H1 (cell line): ENCODE results near the gene C15orf62. TPM values are rescaled to one million over a fixed set of nuclear protein-coding genes. Genes with fewer than 3 reads are reported as not detected.

Experiments used
- CTCF ChIA-PET: fragments of 300-600 bp; sonication (Branson Sonifier 250); formaldehyde crosslinking; loops from one replicate; lab custom pipeline; 2021; ENCODE audit not compliant: partially characterized antibody; lab: Charles Lee
- POLR2A ChIA-PET: fragments of 300-600 bp; sonication (Branson Sonifier 250); formaldehyde crosslinking; loops from one replicate; lab custom pipeline; 2021; ENCODE audit warnings: inconsistent platforms; ENCODE audit not compliant: partially characterized antibody; lab: Charles Lee
- DNase-seq, 2 experiments: peaks; one replicate each; pipeline versions ENCODE4 v3.0.0 to v3.0.0-alpha.2; 2010 to 2022; ENCODE audit warnings: low spot score in 2 of 2, low read depth in 1 of 2, mixed read lengths in 1 of 2
- FAIRE-seq: peaks from 2 replicates; lab custom pipeline; 2011; peaks lifted over from hg19 to GRCh38; lab: Jason Lieb, UNC
- H2AFZ ChIP-seq: 2 replicates; pipeline ENCODE4 v1.8.1; 2012; ENCODE audit warnings: low read length, inconsistent platforms
- H2AK5ac ChIP-seq: 2 replicates; pipeline ENCODE4 v1.6.1; 2013; ENCODE audit warnings: low read depth, low read length
- H2BK120ac ChIP-seq: replicated peaks from 2 replicates; pipeline ENCODE3; 2013; ENCODE audit warnings: low read depth, low read length, inconsistent platforms
- H2BK12ac ChIP-seq: 2 replicates; pipeline ENCODE4 v1.6.1; 2013; ENCODE audit warnings: low read depth, low read length
- H2BK15ac ChIP-seq: 2 replicates; pipeline ENCODE4 v1.6.1; 2013; ENCODE audit warnings: low read length
- H2BK20ac ChIP-seq: 2 replicates; pipeline ENCODE4 v1.6.1; 2013; ENCODE audit warnings: low read length
- H2BK5ac ChIP-seq: 2 replicates; pipeline ENCODE4 v1.6.1; 2013; ENCODE audit warnings: low read depth, low read length
- H3K14ac ChIP-seq: 2 replicates; pipeline ENCODE4 v1.6.1; 2013; ENCODE audit warnings: inconsistent platforms; ENCODE audit not compliant: insufficient read length
- H3K18ac ChIP-seq: 2 replicates; pipeline ENCODE4 v1.6.1; 2013; ENCODE audit warnings: low read length; ENCODE audit errors: extremely low read depth
- H3K23ac ChIP-seq: 2 replicates; pipeline ENCODE4 v1.6.1; 2013; ENCODE audit warnings: inconsistent platforms; ENCODE audit not compliant: insufficient read length
- H3K23me2 ChIP-seq: 2 replicates; pipeline ENCODE4 v1.6.1; 2013; ENCODE audit warnings: low read depth, low read length
- H3K27ac ChIP-seq: 2 replicates; pipeline ENCODE4 v1.6.1; 2011; ENCODE audit warnings: low read depth, low read length, inconsistent platforms
- H3K27me3 ChIP-seq, 4 experiments: replicated peaks in 1 of 4; 1 replicate in 1 of 4; 2 replicates in 3 of 4; pipeline versions ENCODE4 v1.6.1 to v1.8.1; 2011 to 2013; ENCODE audit warnings: low read length in 3 of 4, mild to moderate bottlenecking in 3 of 4, inconsistent platforms in 2 of 4, mixed read lengths in 2 of 4, moderate library complexity in 1 of 4; ENCODE audit not compliant: control insufficient read depth in 3 of 4, insufficient read depth in 3 of 4; ENCODE audit errors: extremely low read depth in 1 of 4
- H3K36me3 ChIP-seq, 4 experiments: 2 replicates each; pipeline versions ENCODE4 v1.6.1 to v1.8.1; 2011 to 2013; ENCODE audit warnings: mild to moderate bottlenecking in 4 of 4, low read length in 3 of 4, moderate library complexity in 2 of 4, control low read depth in 1 of 4, inconsistent platforms in 1 of 4; ENCODE audit not compliant: insufficient read depth in 4 of 4, control insufficient read depth in 2 of 4
- H3K4ac ChIP-seq: replicated peaks from 2 replicates; pipeline ENCODE3; 2013; ENCODE audit warnings: low read length, low read depth, mixed read lengths, inconsistent platforms; ENCODE audit not compliant: insufficient read length
- H3K4me1 ChIP-seq, 4 experiments: replicated peaks in 1 of 4; 1 replicate in 1 of 4; 2 replicates in 3 of 4; pipeline versions ENCODE4 v1.6.1 to v1.8.1; 2011 to 2013; ENCODE audit warnings: low read length in 3 of 4, inconsistent platforms in 2 of 4, mixed read lengths in 1 of 4; ENCODE audit not compliant: insufficient read depth in 4 of 4, control insufficient read depth in 3 of 4
- H3K4me2 ChIP-seq, 2 experiments: 2 replicates each; pipeline versions ENCODE4 v1.6.1 to v1.8.1; 2011 to 2013; ENCODE audit warnings: low read depth in 2 of 2, low read length in 2 of 2, control low read depth in 1 of 2, inconsistent platforms in 1 of 2, mild to moderate bottlenecking in 1 of 2; ENCODE audit not compliant: insufficient read depth in 1 of 2
- H3K4me3 ChIP-seq, 4 experiments: fragments of 200-600, 300-600 bp in 1 of 4; sonication (generic), shearing (Covaris generic), sonication (Bioruptor Twin) in 1 of 4; 2 replicates each; pipeline versions ENCODE4 v1.5.1 to v1.8.1; 2011 to 2016; ENCODE audit warnings: low read length in 4 of 4, low read depth in 3 of 4, control low read depth in 2 of 4, inconsistent platforms in 2 of 4, mild to moderate bottlenecking in 2 of 4, mixed read lengths in 1 of 4, moderate library complexity in 1 of 4; ENCODE audit not compliant: insufficient read depth in 2 of 4; ENCODE audit errors: extremely low read depth in 1 of 4
- H3K56ac ChIP-seq: replicated peaks from 2 replicates; pipeline ENCODE3; 2013; ENCODE audit warnings: low read depth, mild to moderate bottlenecking, mixed read lengths, low read length, inconsistent platforms; ENCODE audit not compliant: insufficient read length
- H3K79me1 ChIP-seq: 2 replicates; pipeline ENCODE4 v1.6.1; 2013; ENCODE audit warnings: low read depth, low read length, control low read depth
- H3K79me2 ChIP-seq, 2 experiments: 2 replicates each; pipeline versions ENCODE4 v1.6.1 to v1.8.1; 2012 to 2013; ENCODE audit warnings: low read length in 2 of 2, mild to moderate bottlenecking in 2 of 2, inconsistent platforms in 1 of 2; ENCODE audit not compliant: insufficient read depth in 2 of 2, control insufficient read depth in 1 of 2
- H3K9ac ChIP-seq, 4 experiments: replicated peaks in 1 of 4; 1 replicate in 1 of 4; 2 replicates in 3 of 4; pipeline versions ENCODE4 v1.6.1 to v1.8.1; 2011 to 2013; ENCODE audit warnings: low read depth in 3 of 4, low read length in 3 of 4, control low read depth in 2 of 4, mild to moderate bottlenecking in 2 of 4, moderate library complexity in 2 of 4, inconsistent platforms in 1 of 4; ENCODE audit errors: extremely low read depth in 1 of 4
- H3K9me3 ChIP-seq, 2 experiments: 2 replicates each; pipeline versions ENCODE4 v1.6.1 to v1.8.1; 2012 to 2013; ENCODE audit warnings: mild to moderate bottlenecking in 2 of 2, moderate library complexity in 2 of 2, control low read depth in 1 of 2, inconsistent platforms in 1 of 2, low read depth in 1 of 2, low read length in 1 of 2, mixed read lengths in 1 of 2; ENCODE audit not compliant: insufficient read depth in 2 of 2
- H4K20me1 ChIP-seq, 2 experiments: replicated peaks in 1 of 2; 2 replicates each; pipeline versions ENCODE3 to v1.8.1; 2011 to 2013; ENCODE audit warnings: inconsistent platforms in 2 of 2, low read length in 2 of 2, mild to moderate bottlenecking in 1 of 2; ENCODE audit not compliant: insufficient read depth in 2 of 2, control insufficient read depth in 1 of 2
- H4K5ac ChIP-seq: 2 replicates; pipeline ENCODE4 v1.6.1; 2013; ENCODE audit warnings: low read length, low read depth, mixed read lengths, inconsistent platforms; ENCODE audit not compliant: insufficient read length
- H4K8ac ChIP-seq: 2 replicates; pipeline ENCODE4 v1.8.0; 2013; ENCODE audit warnings: mild to moderate bottlenecking, moderate library complexity, low read length, inconsistent platforms; ENCODE audit not compliant: insufficient read depth; ENCODE audit errors: extremely low read depth
- H4K91ac ChIP-seq: replicated peaks from 2 replicates; pipeline ENCODE3; 2013; ENCODE audit warnings: low read length, mixed read lengths, inconsistent platforms; ENCODE audit not compliant: insufficient read length
- CTBP2 ChIP-seq: IDR thresholded peaks from 2 replicates; pipeline ENCODE4 v1.7.0; 2011; ENCODE audit warnings: borderline replicate concordance, mild to moderate bottlenecking, moderate library complexity, mixed read lengths, low read length; ENCODE audit not compliant: insufficient read depth, insufficient read length
- EZH2 ChIP-seq: fragments of 200-600 bp; sonication (generic); IDR thresholded peaks from 2 replicates; pipeline ENCODE4 v1.7.1; 2012; ENCODE audit warnings: low read depth, mild to moderate bottlenecking, moderate library complexity, low read length, inconsistent platforms; ENCODE audit not compliant: severe bottlenecking
- JUND ChIP-seq: IDR thresholded peaks from 2 replicates; pipeline ENCODE4 v1.6.1; 2011; ENCODE audit warnings: mild to moderate bottlenecking, improper control_type of control experiment, low read length
- KDM4A ChIP-seq: IDR thresholded peaks from one replicate; pipeline ENCODE4 v1.7.1; 2012; ENCODE audit warnings: low read depth, mild to moderate bottlenecking, moderate library complexity, low read length, inconsistent platforms; ENCODE audit not compliant: severe bottlenecking
- POU5F1 ChIP-seq: IDR thresholded peaks from 2 replicates; pipeline ENCODE4 v1.6.1; 2011; ENCODE audit warnings: low read depth, mild to moderate bottlenecking, low read length, moderate library complexity
- RNF2 ChIP-seq: fragments of 200-900, 300-1000 bp; sonication (generic); IDR thresholded peaks from 2 replicates; pipeline ENCODE4 v1.7.1; 2016; ENCODE audit warnings: borderline replicate concordance, low read depth, mild to moderate bottlenecking, antibody characterized with exemption, low read length; ENCODE audit not compliant: poor library complexity, severe bottlenecking; ENCODE audit errors: missing control alignments
- SIN3A ChIP-seq, 2 experiments: IDR thresholded peaks in 1 of 2; conservative IDR thresholded peaks in 1 of 2; 2 replicates each; pipeline ENCODE4 v1.6.1; 2011 to 2012; ENCODE audit warnings: low read length in 2 of 2, improper control_type of control experiment in 1 of 2, low read depth in 1 of 2, mild to moderate bottlenecking in 1 of 2
- WGBS, 2 experiments: shearing (Covaris generic) in 1 of 2; methylation state at CpG; one replicate each; pipeline versions ENCODE4 v1.1.6 to v1.1.7; 2013 to 2015; ENCODE audit warnings: low lambda C conversion rate in 2 of 2, mixed read lengths in 2 of 2, inconsistent platforms in 1 of 2, low coverage in 1 of 2, missing lambda C conversion rate in 1 of 2; ENCODE audit not compliant: insufficient replicate concordance in 2 of 2, insufficient coverage in 1 of 2, insufficient read length in 1 of 2; ENCODE audit errors: extremely low coverage in 1 of 2, missing lambda C conversion rate in 1 of 2; 5-methylcytosine and 5-hydroxymethylcytosine counted together
- polyA plus RNA-seq, 7 experiments: library from polyadenylated mRNA; depleted of rRNA in 3 of 7; stranded (reverse) in 5 of 7; unstranded in 2 of 7; fragments of >200 nt in 5 of 7; fragments of 200-250 nt in 2 of 7; gene quantifications; 1 replicate in 5 of 7; 2 replicates in 1 of 7; 4 replicates in 1 of 7; pipeline versions ENCODE4 v1.2.1 to v1.2.3, GENCODE V29; 2011 to 2013; ENCODE audit warnings: missing spikeins in 2 of 7, mixed read lengths in 2 of 7
- total RNA-seq: library from RNA; stranded (reverse); fragmentation: NEBNext Ultra II Directional; extraction: Animal tissue kit (Norgen Biotek cat#: 25700); gene quantifications from 2 replicates; pipeline ENCODE4 v1.2.1, GENCODE V29; 2021
- TF ChIP-seq, protein P1 (sequence below), 3 experiments: IDR thresholded peaks; 1 replicate in 2 of 3; 2 replicates in 1 of 3; pipeline versions ENCODE4 v1.5.1 to v1.6.1; 2011; ENCODE audit warnings: low read length in 3 of 3, mild to moderate bottlenecking in 3 of 3, inconsistent platforms in 2 of 3, low read depth in 1 of 3, moderate library complexity in 1 of 3; ENCODE audit not compliant: insufficient read depth in 1 of 3; ENCODE audit errors: control extremely low read depth in 1 of 3

C15orf62 gene
- total and polyA plus RNA-seq, 2 of the 8 experiments (the other 6 are each of a cell fraction or from before 2014, with no cell fraction given) = 0.06 to 0.56 TPM

DNA sequence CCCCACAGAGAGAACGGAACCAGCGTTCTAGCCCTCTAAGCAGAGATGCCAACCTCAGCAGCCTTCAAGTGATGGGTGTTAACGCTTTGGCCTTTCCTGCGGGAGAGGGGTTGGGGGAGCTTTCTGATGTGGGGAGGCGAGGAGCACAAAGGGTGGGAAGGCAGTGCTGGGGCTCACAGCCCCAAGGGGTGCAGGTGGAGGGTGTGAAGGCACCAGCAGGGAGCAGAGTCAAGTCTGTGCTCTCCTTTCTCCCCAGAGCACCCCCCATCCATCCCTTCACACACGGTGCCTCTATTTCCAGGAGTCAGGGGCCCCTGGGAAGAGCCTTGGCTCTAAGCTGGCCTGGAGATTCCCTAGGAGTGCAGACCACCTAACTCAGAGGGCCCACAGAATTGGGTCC lies 4.1 kb downstream of the C15orf62 start:
- DNase-seq = no peak
- TF ChIP-seq CTBP2 = no peak
- TF ChIP-seq KDM4A = no peak
- TF ChIP-seq, protein P1, sequence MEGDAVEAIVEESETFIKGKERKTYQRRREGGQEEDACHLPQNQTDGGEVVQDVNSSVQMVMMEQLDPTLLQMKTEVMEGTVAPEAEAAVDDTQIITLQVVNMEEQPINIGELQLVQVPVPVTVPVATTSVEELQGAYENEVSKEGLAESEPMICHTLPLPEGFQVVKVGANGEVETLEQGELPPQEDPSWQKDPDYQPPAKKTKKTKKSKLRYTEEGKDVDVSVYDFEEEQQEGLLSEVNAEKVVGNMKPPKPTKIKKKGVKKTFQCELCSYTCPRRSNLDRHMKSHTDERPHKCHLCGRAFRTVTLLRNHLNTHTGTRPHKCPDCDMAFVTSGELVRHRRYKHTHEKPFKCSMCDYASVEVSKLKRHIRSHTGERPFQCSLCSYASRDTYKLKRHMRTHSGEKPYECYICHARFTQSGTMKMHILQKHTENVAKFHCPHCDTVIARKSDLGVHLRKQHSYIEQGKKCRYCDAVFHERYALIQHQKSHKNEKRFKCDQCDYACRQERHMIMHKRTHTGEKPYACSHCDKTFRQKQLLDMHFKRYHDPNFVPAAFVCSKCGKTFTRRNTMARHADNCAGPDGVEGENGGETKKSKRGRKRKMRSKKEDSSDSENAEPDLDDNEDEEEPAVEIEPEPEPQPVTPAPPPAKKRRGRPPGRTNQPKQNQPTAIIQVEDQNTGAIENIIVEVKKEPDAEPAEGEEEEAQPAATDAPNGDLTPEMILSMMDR (IDR thresholded peaks at IDR 0.05; ENCODE audit: control extremely low read depth in 1 of 3, insufficient read depth in 1 of 3, low read depth in 1 of 3, low read length in 3 of 3) = no peak
- no peak for TF ChIP-seq RNF2
- no peak for TF ChIP-seq POU5F1
- no peak for TF ChIP-seq EZH2
- no peak for TF ChIP-seq SIN3A (conservative IDR thresholded peaks at IDR 0.05 in 1 of 2, IDR thresholded peaks at IDR 0.05 in 1 of 2; ENCODE audit: low read depth in 1 of 2, low read length in 2 of 2)
- no peak for TF ChIP-seq JUND

More for the DNA sequence above, 4.1 kb downstream of the C15orf62 start:
- WGBS, 2 experiments = 90% methylated on average over 6 of the region's 6 CpGs; no CpG with 5 or more reads in 1 of the 2 experiments
- H3K79me1 ChIP-seq = no peaks in the 10 kb centered on the region; the same call in 1 of the 2 replicates
- H3K14ac ChIP-seq = no peak overlapping the region
- FAIRE-seq = no peak
- H2BK5ac ChIP-seq = no peak overlapping the region
- no peak overlapping the region for H3K4me2 ChIP-seq
- H2BK20ac ChIP-seq = no peak overlapping the region
- no peaks in the 10 kb centered on the region for H3K79me2 ChIP-seq
- H3K23me2 ChIP-seq = no peaks in the 10 kb centered on the region
- no peak overlapping the region for H2AK5ac ChIP-seq
- H2BK12ac ChIP-seq = no peak overlapping the region
- H3K4me1 ChIP-seq = no peaks in the 10 kb centered on the region
- no peak overlapping the region for H3K4ac ChIP-seq
- no peaks in the 10 kb centered on the region for H3K27me3 ChIP-seq
- POLR2A ChIA-PET = interaction anchor here (1.0 to 3.0 kb wide), 4 partner anchors 11 to 79 kb away, joined by 3 to 11 read pairs (median 4); partner anchors contain the start of genes GCHFR and RAD51
- H2BK15ac ChIP-seq = no peak overlapping the region
- H3K18ac ChIP-seq = no peak overlapping the region
- no peak overlapping the region for H2AFZ ChIP-seq
- no peak overlapping the region for H4K8ac ChIP-seq
- CTCF ChIA-PET = interaction anchor here (0.6 to 15.3 kb wide), 7 partner anchors 10 to 98 kb away, joined by 3 to 184 read pairs (median 3); no protein-coding TSS in a partner anchor
- no peak overlapping the region for H3K27ac ChIP-seq
- no peak overlapping the region for H3K23ac ChIP-seq
- no peak overlapping the region for H2BK120ac ChIP-seq
- H3K4me3 ChIP-seq = no peak overlapping the region
- H3K56ac ChIP-seq = no peak overlapping the region
- peaks cover 0 to 2% of the 10 kb centered on the region in 2 experiments for H4K20me1 ChIP-seq
- H4K91ac ChIP-seq = no peak overlapping the region
- H3K9ac ChIP-seq = no peak overlapping the region
- H3K36me3 ChIP-seq = peaks cover 0 to 20% (median 4%) of the 10 kb centered on the region in 4 experiments; a peak in 3 of 8 replicates
- H4K5ac ChIP-seq = no peak overlapping the region
- no peaks in the 10 kb centered on the region for H3K9me3 ChIP-seq
